ENCODE measurements around the gene HSCB. TPM values are rescaled to one million over a fixed set of nuclear protein-coding genes. Genes with fewer than 3 reads are reported as not detected.

HSCB gene
- total and polyA plus RNA-seq, 2 donors: 9.3 to 30.3 TPM

DNA sequence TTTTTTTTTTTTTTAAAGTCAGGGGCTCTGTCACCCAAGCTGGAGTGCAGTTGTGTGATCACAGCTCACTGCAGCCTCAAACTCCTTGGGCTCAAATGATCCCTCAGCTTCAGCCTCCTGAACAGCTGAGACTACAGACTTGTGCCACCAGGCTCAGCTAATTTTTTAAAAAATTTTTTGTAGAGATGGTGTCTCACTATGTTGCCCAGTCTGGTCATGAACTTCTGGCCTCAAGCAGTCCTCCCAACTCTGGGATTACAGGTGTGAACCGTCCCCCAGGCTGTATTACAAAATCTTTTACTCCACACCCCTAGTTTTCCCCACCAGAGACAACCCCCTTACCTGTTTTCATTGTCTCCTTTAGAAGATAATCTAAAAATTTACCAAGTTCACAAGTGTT lies 32.5 kb downstream of the HSCB start:
- Histone ChIP-seq H3K36me3 (ENCODE audit: control insufficient read depth in 2 of 2, insufficient read depth in 2 of 2, low read length in 1 of 2) (peaks cover 12 to 21% of the 10 kb centered on the region in 2 donors), H3K4me3 (ENCODE audit: low read length in 2 of 2) (no peak overlapping the region), H3K9me3 (ENCODE audit: control insufficient read depth in 2 of 2, insufficient read depth in 1 of 2, low read length in 1 of 2) (peaks cover 0 to under 1% of the 10 kb centered on the region in 2 donors), H3K27ac (ENCODE audit: low read depth in 1 of 2, low read length in 1 of 2) (no peak overlapping the region), H3K27me3 (ENCODE audit: control insufficient read depth in 2 of 2, insufficient read depth in 1 of 2, low read length in 1 of 2) (no peaks in the 10 kb centered on the region), H3K4me1 (ENCODE audit: control insufficient read depth in 2 of 2, insufficient read depth in 2 of 2, low read length in 2 of 2) (peaks cover 8 to 9% of the 10 kb centered on the region in 2 donors)
- DNase-seq (ENCODE audit: low read depth in 6 of 9, low spot score in 9 of 9): no peak
- 98% methylated on average over 1 of the region's 1 CpG for WGBS

DNA sequence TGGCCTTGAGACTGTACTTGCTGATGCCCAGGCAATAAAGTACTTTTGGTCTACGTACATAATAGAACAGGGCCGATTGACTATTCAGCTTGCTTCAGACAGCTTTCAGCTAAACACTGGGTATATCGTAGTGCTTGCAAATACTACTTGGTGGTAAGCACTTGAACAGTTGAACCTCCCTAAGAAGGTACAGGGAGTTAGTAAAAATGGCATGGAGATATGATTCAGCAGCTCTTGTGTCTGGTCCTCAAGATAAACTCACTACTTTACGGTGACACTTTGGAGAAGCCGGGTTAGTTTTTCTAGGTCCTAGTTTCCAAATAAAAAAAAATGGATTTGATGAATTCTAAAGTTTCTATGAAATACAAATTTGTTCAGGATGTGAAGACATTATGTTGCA lies 38.0 kb downstream of the HSCB start:
- Histone ChIP-seq H3K27me3 (ENCODE audit: control insufficient read depth in 2 of 2, insufficient read depth in 1 of 2, low read length in 1 of 2) (no peaks in the 10 kb centered on the region), H3K27ac (ENCODE audit: low read depth in 1 of 2, low read length in 1 of 2) (no peak overlapping the region), H3K4me3 (ENCODE audit: low read length in 2 of 2) (no peak overlapping the region), H3K4me1 (ENCODE audit: control insufficient read depth in 2 of 2, insufficient read depth in 2 of 2, low read length in 2 of 2) (peaks cover 0 to 2% of the 10 kb centered on the region in 2 donors), H3K36me3 (ENCODE audit: control insufficient read depth in 2 of 2, insufficient read depth in 2 of 2, low read length in 1 of 2) (peaks cover 45 to 61% of the 10 kb centered on the region in 2 donors), H3K9me3 (ENCODE audit: control insufficient read depth in 2 of 2, insufficient read depth in 1 of 2, low read length in 1 of 2) (no peaks in the 10 kb centered on the region)
- WGBS: 98% methylated on average over 5 of the region's 5 CpGs
- DNase-seq (ENCODE audit: low read depth in 6 of 9, low spot score in 9 of 9): no peak

DNA sequence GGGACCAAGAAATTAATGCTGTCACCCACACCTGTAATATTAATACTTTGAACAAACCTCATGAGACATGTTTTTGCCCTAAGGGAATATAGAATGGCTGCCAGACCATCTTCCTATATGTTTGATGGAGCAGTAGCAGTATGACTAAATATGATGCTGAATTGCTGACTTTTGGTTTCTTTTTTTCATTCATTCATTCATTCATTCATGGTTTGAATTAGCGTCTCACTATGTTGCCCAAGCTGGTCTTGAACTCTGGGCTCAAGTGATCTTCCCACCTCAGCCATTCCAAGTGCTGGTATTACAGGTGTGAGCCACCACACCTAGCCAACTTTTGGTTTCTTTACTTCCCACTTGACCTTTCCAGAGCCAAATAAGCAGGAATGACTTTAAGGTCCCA lies 38.5 kb downstream of the HSCB start:
- Histone ChIP-seq H3K27ac (ENCODE audit: low read depth in 1 of 2, low read length in 1 of 2) (no peak overlapping the region), H3K9me3 (ENCODE audit: control insufficient read depth in 2 of 2, insufficient read depth in 1 of 2, low read length in 1 of 2) (no peaks in the 10 kb centered on the region), H3K27me3 (ENCODE audit: control insufficient read depth in 2 of 2, insufficient read depth in 1 of 2, low read length in 1 of 2) (no peaks in the 10 kb centered on the region), H3K4me3 (ENCODE audit: low read length in 2 of 2) (no peak overlapping the region), H3K4me1 (ENCODE audit: control insufficient read depth in 2 of 2, insufficient read depth in 2 of 2, low read length in 2 of 2) (peaks cover 0 to 2% of the 10 kb centered on the region in 2 donors), H3K36me3 (ENCODE audit: control insufficient read depth in 2 of 2, insufficient read depth in 2 of 2, low read length in 1 of 2) (peaks cover 49 to 64% of the 10 kb centered on the region in 2 donors)
- 100% methylated on average over 1 of the region's 1 CpG for WGBS
- DNase-seq (ENCODE audit: low read depth in 6 of 9, low spot score in 9 of 9): no peak

DNA sequence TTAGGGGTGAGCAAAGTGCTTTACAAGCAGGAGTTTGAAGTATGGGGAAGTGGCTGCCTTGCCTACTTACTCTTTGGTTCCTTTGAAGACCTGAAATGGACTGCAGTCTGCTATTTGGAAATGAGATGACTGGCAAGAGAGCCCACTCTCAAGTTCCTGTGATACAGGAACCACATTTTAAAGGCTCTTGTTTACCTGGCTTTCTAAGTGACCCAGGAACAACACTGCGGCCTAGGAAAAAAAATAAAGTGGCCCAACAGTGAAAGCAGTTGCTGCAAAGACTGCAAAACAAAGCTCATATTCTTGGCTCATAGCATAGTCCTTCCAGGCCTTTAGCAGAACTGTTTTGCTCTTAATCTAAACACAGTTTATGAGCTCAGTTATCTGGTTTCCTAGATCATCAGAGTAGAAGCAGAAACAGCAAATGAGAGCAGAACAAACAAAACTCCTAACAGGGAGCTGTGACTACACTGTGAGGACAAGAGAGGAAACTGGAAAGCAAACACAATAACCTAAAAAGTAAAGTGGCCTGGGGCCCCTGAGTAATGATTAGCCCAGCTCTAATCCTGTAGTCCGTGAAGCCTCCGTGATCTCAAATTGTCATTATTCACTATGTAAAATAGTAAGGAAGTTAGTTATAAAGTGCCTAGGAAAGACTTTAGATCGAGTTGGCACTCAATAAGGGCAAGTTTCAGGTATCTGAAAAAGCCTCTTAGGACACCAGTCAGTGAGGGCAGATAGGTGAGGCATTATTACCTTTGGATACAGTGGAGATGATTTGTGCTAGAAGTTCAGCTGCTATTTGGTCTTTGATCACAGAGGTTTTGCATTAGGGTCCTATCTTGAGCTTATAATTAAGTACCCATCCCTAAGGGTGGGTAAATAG lies 42.2 kb downstream of the HSCB start:
- H3K36me3 ChIP-seq (ENCODE audit: control insufficient read depth in 2 of 2, insufficient read depth in 2 of 2, low read length in 1 of 2): peaks cover 47 to 73% of the 10 kb centered on the region in 2 donors
- 92% methylated on average over 4 of the region's 4 CpGs for WGBS

DNA sequence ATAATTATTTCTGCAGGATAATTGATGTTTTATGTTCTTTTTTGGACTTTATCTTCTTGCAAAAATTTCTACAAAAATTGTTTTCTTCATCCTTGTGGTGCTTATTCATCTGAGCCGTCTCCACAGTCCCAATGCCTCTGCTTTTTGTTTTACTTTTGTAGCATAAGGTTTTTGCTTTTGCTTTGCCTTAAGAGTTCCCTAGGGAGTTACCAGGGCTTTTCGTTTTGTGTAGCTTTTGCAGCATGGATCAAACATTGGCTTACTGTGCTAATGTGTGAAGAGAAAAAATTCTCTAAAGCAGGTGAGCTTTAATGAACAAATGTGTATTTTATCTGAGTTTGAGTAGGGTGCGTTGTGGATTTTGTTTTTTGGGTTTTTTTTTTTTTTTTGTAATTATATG lies 46.8 kb downstream of the HSCB start:
- H3K36me3 ChIP-seq (ENCODE audit: control insufficient read depth in 2 of 2, insufficient read depth in 2 of 2, low read length in 1 of 2): peaks cover 26 to 51% of the 10 kb centered on the region in 2 donors
- no peak overlapping the region for H3K27ac ChIP-seq (ENCODE audit: low read depth in 1 of 2, low read length in 1 of 2)
- H3K27me3 ChIP-seq (ENCODE audit: control insufficient read depth in 2 of 2, insufficient read depth in 1 of 2, low read length in 1 of 2): no peaks in the 10 kb centered on the region
- H3K9me3 ChIP-seq (ENCODE audit: control insufficient read depth in 2 of 2, insufficient read depth in 1 of 2, low read length in 1 of 2): peaks cover 0 to 3% of the 10 kb centered on the region in 2 donors
- H3K4me3 ChIP-seq (ENCODE audit: low read length in 2 of 2): no peak overlapping the region
- no peak for DNase-seq (ENCODE audit: low read depth in 6 of 9, low spot score in 9 of 9)
- peaks cover 9 to 23% of the 10 kb centered on the region in 2 donors for H3K4me1 ChIP-seq (ENCODE audit: control insufficient read depth in 2 of 2, insufficient read depth in 2 of 2, low read length in 2 of 2)
- 96% methylated on average over 3 of the region's 3 CpGs for WGBS

More for the DNA sequence above, 42.2 kb downstream of the HSCB start:
- DNase-seq (ENCODE audit: low read depth in 6 of 9, low spot score in 9 of 9): no peak
- Histone ChIP-seq H3K4me1 (ENCODE audit: control insufficient read depth in 2 of 2, insufficient read depth in 2 of 2, low read length in 2 of 2) (no peaks in the 10 kb centered on the region), H3K9me3 (ENCODE audit: control insufficient read depth in 2 of 2, insufficient read depth in 1 of 2, low read length in 1 of 2) (no peaks in the 10 kb centered on the region), H3K27ac (ENCODE audit: low read depth in 1 of 2, low read length in 1 of 2) (no peak overlapping the region), H3K4me3 (ENCODE audit: low read length in 2 of 2) (no peak overlapping the region), H3K27me3 (ENCODE audit: control insufficient read depth in 2 of 2, insufficient read depth in 1 of 2, low read length in 1 of 2) (no peaks in the 10 kb centered on the region)

DNA sequence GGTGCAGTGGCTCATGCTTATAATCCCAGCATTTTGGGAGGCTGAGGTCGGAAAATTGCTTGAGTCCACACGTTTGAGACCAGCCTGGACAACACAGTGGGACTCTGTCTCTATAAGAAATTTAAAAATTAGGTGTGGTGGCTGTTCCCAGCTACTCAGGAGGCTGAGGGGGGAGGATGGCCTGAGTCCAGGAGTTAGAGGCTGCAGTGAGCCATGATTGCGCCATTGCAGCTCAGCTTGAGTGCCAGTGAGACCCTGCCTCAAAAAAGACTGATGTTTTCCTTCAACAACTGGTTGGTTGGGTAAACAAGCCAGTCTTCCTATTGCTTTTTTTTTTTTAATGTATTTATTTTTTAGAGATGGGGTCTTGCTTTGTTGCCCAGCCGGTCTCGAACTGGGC lies 49.3 kb downstream of the HSCB start:
- 99% methylated on average over 5 of the region's 5 CpGs for WGBS
- Histone ChIP-seq H3K4me3 (ENCODE audit: low read length in 2 of 2) (no peak overlapping the region), H3K27ac (ENCODE audit: low read depth in 1 of 2, low read length in 1 of 2) (peak overlapping the region in 1 of 2 donors; percentile 71), H3K9me3 (ENCODE audit: control insufficient read depth in 2 of 2, insufficient read depth in 1 of 2, low read length in 1 of 2) (peaks cover 0 to 3% of the 10 kb centered on the region in 2 donors), H3K36me3 (ENCODE audit: control insufficient read depth in 2 of 2, insufficient read depth in 2 of 2, low read length in 1 of 2) (peaks cover 25 to 51% of the 10 kb centered on the region in 2 donors), H3K4me1 (ENCODE audit: control insufficient read depth in 2 of 2, insufficient read depth in 2 of 2, low read length in 2 of 2) (peaks cover 14 to 34% of the 10 kb centered on the region in 2 donors), H3K27me3 (ENCODE audit: control insufficient read depth in 2 of 2, insufficient read depth in 1 of 2, low read length in 1 of 2) (no peaks in the 10 kb centered on the region)
- no peak for DNase-seq (ENCODE audit: low read depth in 6 of 9, low spot score in 9 of 9)

DNA sequence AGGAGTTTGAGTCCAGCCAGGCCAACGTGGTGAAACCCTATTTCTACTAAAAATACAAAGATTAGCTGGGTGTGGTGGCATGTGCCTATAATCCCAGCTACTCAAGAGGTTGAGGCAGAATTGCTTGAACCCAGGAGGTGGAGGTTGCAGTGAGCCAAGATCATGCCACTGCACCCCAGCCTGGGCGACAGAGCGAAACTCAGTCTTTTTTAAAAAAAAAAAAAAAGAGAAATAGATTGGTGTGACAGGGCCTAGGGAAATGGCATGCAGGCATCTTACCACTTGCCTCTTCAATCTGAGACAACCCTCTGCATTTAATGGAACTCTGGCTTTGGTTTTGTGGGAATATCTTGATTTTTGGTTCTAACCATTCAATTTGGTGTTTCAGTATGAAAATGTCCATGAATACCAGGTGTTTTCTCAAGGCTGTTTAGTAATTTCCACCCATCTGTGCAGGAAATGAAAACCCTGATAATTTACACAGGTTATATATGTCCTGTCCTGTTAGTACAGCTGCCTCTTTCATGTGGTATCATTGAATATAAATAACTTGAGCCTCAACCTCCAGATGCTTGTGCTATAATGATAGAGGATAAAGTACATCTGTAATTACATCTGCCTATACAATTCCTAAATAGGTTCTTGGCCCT lies 50.1 kb downstream of the HSCB start:
- Histone ChIP-seq H3K4me1 (ENCODE audit: control insufficient read depth in 2 of 2, insufficient read depth in 2 of 2, low read length in 2 of 2) (peaks cover 14 to 34% of the 10 kb centered on the region in 2 donors), H3K36me3 (ENCODE audit: control insufficient read depth in 2 of 2, insufficient read depth in 2 of 2, low read length in 1 of 2) (peaks cover 26 to 56% of the 10 kb centered on the region in 2 donors), H3K27me3 (ENCODE audit: control insufficient read depth in 2 of 2, insufficient read depth in 1 of 2, low read length in 1 of 2) (no peaks in the 10 kb centered on the region), H3K9me3 (ENCODE audit: control insufficient read depth in 2 of 2, insufficient read depth in 1 of 2, low read length in 1 of 2) (peaks cover 0 to 3% of the 10 kb centered on the region in 2 donors), H3K27ac (ENCODE audit: low read depth in 1 of 2, low read length in 1 of 2) (peak overlapping the region in 1 of 2 donors; percentile 71), H3K4me3 (ENCODE audit: low read length in 2 of 2) (no peak overlapping the region)
- DNase-seq (ENCODE audit: low read depth in 6 of 9, low spot score in 9 of 9): peak in 1 of 9 donors; percentile 53
- WGBS: 58% methylated on average over 3 of the region's 3 CpGs

DNA sequence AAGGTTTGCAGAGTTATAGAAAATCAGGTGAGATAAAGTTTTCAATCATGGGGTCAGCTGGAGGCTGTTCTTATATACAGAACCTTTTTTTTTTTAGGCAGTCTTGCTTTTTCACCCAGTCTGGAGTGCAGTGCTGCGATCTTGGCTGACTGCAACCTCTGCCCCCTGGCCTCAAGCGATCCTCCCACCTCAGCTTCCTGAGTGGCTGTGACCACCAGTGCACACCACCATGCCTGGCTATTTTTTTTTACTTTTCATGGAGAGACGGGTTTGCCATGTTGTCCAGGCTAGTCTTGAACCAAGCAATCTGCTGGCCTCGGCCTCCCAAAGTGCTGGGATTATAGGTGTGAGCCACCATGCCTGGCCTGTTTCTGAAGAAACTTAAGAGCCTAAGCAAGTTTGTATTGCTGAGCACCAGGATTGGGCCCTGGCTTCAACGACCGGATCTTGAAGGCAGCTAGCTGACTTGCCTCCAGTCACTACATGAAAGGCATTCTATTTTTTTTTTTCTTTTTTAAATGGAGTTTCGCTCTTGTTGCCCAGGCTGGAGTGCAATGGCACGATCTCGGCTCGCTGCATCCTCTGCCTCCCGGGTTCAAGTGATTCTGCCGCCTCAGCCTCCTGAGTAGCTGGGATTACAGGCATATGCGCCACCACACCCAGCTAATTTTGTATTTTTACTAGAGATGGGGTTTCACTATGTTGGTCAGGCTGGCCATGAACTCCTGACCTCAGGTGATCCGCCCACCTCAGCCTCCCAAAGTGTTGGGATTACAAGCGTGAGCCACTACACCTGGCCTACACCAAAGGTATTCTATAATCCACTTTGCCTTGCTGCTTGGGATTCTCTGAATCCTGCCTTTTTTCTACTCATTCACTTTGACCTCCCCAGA lies 50.9 kb downstream of the HSCB start:
- Histone ChIP-seq H3K4me1 (ENCODE audit: control insufficient read depth in 2 of 2, insufficient read depth in 2 of 2, low read length in 2 of 2) (peaks cover 16 to 37% of the 10 kb centered on the region in 2 donors), H3K4me3 (ENCODE audit: low read length in 2 of 2) (no peak overlapping the region), H3K27ac (ENCODE audit: low read depth in 1 of 2, low read length in 1 of 2) (peak overlapping the region in 1 of 2 donors; percentile 71), H3K9me3 (ENCODE audit: control insufficient read depth in 2 of 2, insufficient read depth in 1 of 2, low read length in 1 of 2) (peaks cover 0 to 3% of the 10 kb centered on the region in 2 donors), H3K36me3 (ENCODE audit: control insufficient read depth in 2 of 2, insufficient read depth in 2 of 2, low read length in 1 of 2) (peaks cover 21 to 56% of the 10 kb centered on the region in 2 donors), H3K27me3 (ENCODE audit: control insufficient read depth in 2 of 2, insufficient read depth in 1 of 2, low read length in 1 of 2) (no peaks in the 10 kb centered on the region)
- WGBS: 80% methylated on average over 15 of the region's 15 CpGs
- peak in 1 of 9 donors; percentile 27 for DNase-seq (ENCODE audit: low read depth in 6 of 9, low spot score in 9 of 9)

Data from thymus (tissue), 11 donors.